Liver (tissue), 9 donors: ENCODE results near the gene DUSP14. TPM values are rescaled to one million over a fixed set of nuclear protein-coding genes. Genes with fewer than 3 reads are reported as not detected.

Source experiments
- DNase-seq: peaks from one replicate; pipeline ENCODE4 v3.0.0-alpha.2; 2017; ENCODE audit warnings: low spot score
- H3K27ac ChIP-seq, 2 donors: one replicate each; pipeline ENCODE4 v1.7.0; 2013; ENCODE audit warnings: inconsistent platforms in 2 of 2, low read length in 2 of 2, control low read depth in 1 of 2, low read depth in 1 of 2, mild to moderate bottlenecking in 1 of 2
- H3K27me3 ChIP-seq, 4 donors: one replicate each; pipeline versions ENCODE4 v1.6.1 to v1.7.0; 2013; ENCODE audit warnings: low read length in 3 of 4, inconsistent platforms in 1 of 4, mild to moderate bottlenecking in 1 of 4, moderate library complexity in 1 of 4; ENCODE audit not compliant: control insufficient read depth in 4 of 4, insufficient read depth in 4 of 4
- H3K36me3 ChIP-seq, 4 donors: one replicate each; pipeline versions ENCODE4 v1.6.1 to v1.7.0; 2013; ENCODE audit warnings: low read length in 3 of 4, mild to moderate bottlenecking in 3 of 4, low read depth in 1 of 4, moderate library complexity in 1 of 4; ENCODE audit not compliant: control insufficient read depth in 4 of 4, insufficient read depth in 3 of 4
- H3K4me1 ChIP-seq, 4 donors: one replicate each; pipeline versions ENCODE4 v1.6.1 to v1.7.0; 2013; ENCODE audit warnings: low read length in 3 of 4, mild to moderate bottlenecking in 3 of 4, moderate library complexity in 1 of 4; ENCODE audit not compliant: control insufficient read depth in 4 of 4, insufficient read depth in 4 of 4
- H3K4me3 ChIP-seq, 3 donors: one replicate each; pipeline versions ENCODE4 v1.6.1 to v1.7.0; 2013; ENCODE audit warnings: low read length in 3 of 3, control low read depth in 1 of 3, low read depth in 1 of 3, mild to moderate bottlenecking in 1 of 3
- H3K9ac ChIP-seq, 2 donors: one replicate each; pipeline ENCODE4 v1.7.0; 2013; ENCODE audit warnings: low read length in 2 of 2, mild to moderate bottlenecking in 2 of 2, moderate library complexity in 2 of 2, control low read depth in 1 of 2, low read depth in 1 of 2
- H3K9me3 ChIP-seq, 4 donors: one replicate each; pipeline versions ENCODE4 v1.6.1 to v1.7.0; 2013; ENCODE audit warnings: low read length in 3 of 4; ENCODE audit not compliant: control insufficient read depth in 4 of 4
- EGR1 ChIP-seq, 2 donors: IDR thresholded peaks; 2 replicates each; pipeline ENCODE4 v1.6.1; 2016 to 2018; ENCODE audit warnings: antibody characterized with exemption in 2 of 2, low read depth in 2 of 2
- FOXA1 ChIP-seq: IDR thresholded peaks from 2 replicates; pipeline ENCODE4 v1.6.1; 2016; ENCODE audit warnings: antibody characterized with exemption
- FOXA2 ChIP-seq: IDR thresholded peaks from 2 replicates; pipeline ENCODE4 v1.6.1; 2016; ENCODE audit warnings: antibody characterized with exemption
- GABPA ChIP-seq, 2 donors: IDR thresholded peaks in 1 of 2; conservative IDR thresholded peaks in 1 of 2; 2 replicates each; pipeline ENCODE4 v1.6.1; 2016; ENCODE audit warnings: antibody characterized with exemption in 2 of 2, mild to moderate bottlenecking in 1 of 2, moderate library complexity in 1 of 2
- HNF4A ChIP-seq, 2 donors: conservative IDR thresholded peaks; 2 replicates each; pipeline ENCODE4 v1.6.1; 2016; ENCODE audit warnings: antibody characterized with exemption in 2 of 2, mild to moderate bottlenecking in 2 of 2
- HNF4G ChIP-seq: IDR thresholded peaks from 2 replicates; pipeline ENCODE4 v1.6.1; 2016; ENCODE audit warnings: antibody characterized with exemption
- JUND ChIP-seq, 2 donors: IDR thresholded peaks; 2 replicates each; pipeline ENCODE4 v1.6.1; 2016; ENCODE audit warnings: antibody characterized with exemption in 2 of 2
- NR2F2 ChIP-seq: IDR thresholded peaks from 2 replicates; pipeline ENCODE4 v1.6.1; 2016; ENCODE audit warnings: antibody characterized with exemption
- RAD21 ChIP-seq, 2 donors: IDR thresholded peaks; 2 replicates each; pipeline ENCODE4 v1.6.1; 2016; ENCODE audit warnings: antibody characterized with exemption in 2 of 2, mild to moderate bottlenecking in 2 of 2
- RXRA ChIP-seq, 2 donors: IDR thresholded peaks; 2 replicates each; pipeline ENCODE4 v1.6.1; 2017 to 2018; ENCODE audit warnings: antibody characterized with exemption in 2 of 2, mild to moderate bottlenecking in 1 of 2
- SP1 ChIP-seq: IDR thresholded peaks from 2 replicates; pipeline ENCODE4 v1.6.1; 2018; ENCODE audit warnings: antibody characterized with exemption, mild to moderate bottlenecking
- TAF1 ChIP-seq: conservative IDR thresholded peaks from 2 replicates; pipeline ENCODE4 v1.6.1; 2016; ENCODE audit warnings: antibody characterized with exemption, mild to moderate bottlenecking
- YY1 ChIP-seq: IDR thresholded peaks from 2 replicates; pipeline ENCODE4 v1.6.1; 2016; ENCODE audit warnings: antibody characterized with exemption, mild to moderate bottlenecking
- WGBS: extraction: QIAGEN DNeasy Blood & Tissue Kit; methylation state at CpG from one replicate; pipeline ENCODE4 v1.1.7; 2013; 5-methylcytosine and 5-hydroxymethylcytosine counted together
- polyA plus RNA-seq, 2 donors: library from polyadenylated mRNA; stranded (reverse) in 1 of 2; unstranded in 1 of 2; fragments of 200-250 nt in 1 of 2; fragments of >200 nt in 1 of 2; fragmentation: Nextera tagmentation in 1 of 2; extraction: Ambion mirVana in 1 of 2; gene quantifications; one replicate each; pipeline versions ENCODE4 v1.2.1 to v1.2.3, GENCODE V29; 2013 to 2015
- total RNA-seq, 2 donors: library from RNA; depleted of rRNA; stranded (reverse); fragments of >200 nt; gene quantifications; one replicate each; pipeline ENCODE4 v1.2.3, GENCODE V29; 2014
- TF ChIP-seq, protein P1 (sequence below): IDR thresholded peaks from 2 replicates; pipeline ENCODE4 v1.6.1; 2016; ENCODE audit warnings: antibody characterized with exemption
- TF ChIP-seq, protein P2 (sequence below): IDR thresholded peaks from 2 replicates; pipeline ENCODE4 v1.6.1; 2016; ENCODE audit warnings: antibody characterized with exemption
- TF ChIP-seq, protein P3 (sequence below): fragments of 150-350 bp; IDR thresholded peaks from 2 replicates; pipeline ENCODE4 v1.5.1; 2017; ENCODE audit warnings: improper control_type of control experiment, low read depth, low read length; ENCODE audit not compliant: missing input control
- TF ChIP-seq, protein P4 (sequence below): IDR thresholded peaks from 2 replicates; pipeline ENCODE4 v1.6.1; 2016; ENCODE audit warnings: antibody characterized with exemption
- TF ChIP-seq, protein P5 (sequence below): IDR thresholded peaks from 2 replicates; pipeline ENCODE4 v1.6.1; 2016; ENCODE audit warnings: antibody characterized with exemption, mild to moderate bottlenecking
- donor health status: healthy.
- donor health status: healthy.
- donor health status: healthy.
- donor health status: healthy.
- donor health status: healthy.

Gene DUSP14
- total and polyA plus RNA-seq, 4 donors, result 6.3 to 15.7 (median 13.8) TPM

DNA sequence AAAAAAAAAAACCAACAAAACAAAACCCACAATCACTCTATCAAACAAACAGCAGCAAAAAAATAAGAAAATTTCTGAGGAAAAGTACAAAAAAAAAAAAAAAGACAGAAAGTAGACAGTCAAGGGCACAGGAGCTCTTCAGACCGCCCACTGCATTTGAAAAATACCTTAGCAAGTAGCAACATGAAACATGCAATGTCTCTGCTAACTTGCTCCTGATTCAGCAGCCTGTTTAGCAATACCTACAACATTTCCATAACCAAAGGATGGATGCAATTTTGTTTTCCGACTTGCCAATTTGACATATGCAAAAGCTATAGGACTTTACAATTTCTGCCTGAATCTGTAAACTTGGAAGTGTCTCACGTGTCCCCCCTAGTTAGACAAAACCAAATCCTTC lies 62.1 kb downstream of the DUSP14 start:
- 95% methylated on average over 3 of the region's 3 CpGs for WGBS
- Histone ChIP-seq H3K4me3 (no peak overlapping the region), H3K36me3 (peaks cover 2 to 20% (median 10%) of the 10 kb centered on the region in 4 donors), H3K4me1 (no peaks in the 10 kb centered on the region), H3K9ac (no peak overlapping the region), H3K9me3 (no peaks in the 10 kb centered on the region), H3K27ac (no peak overlapping the region), H3K27me3 (no peaks in the 10 kb centered on the region)
- TF ChIP-seq SP1 (no peak), JUND (IDR thresholded peaks at IDR 0.05) (no peak), RXRA (IDR thresholded peaks at IDR 0.05) (no peak), TAF1 (no peak), YY1 (no peak), EGR1 (IDR thresholded peaks at IDR 0.05; ENCODE audit: low read depth in 2 of 2) (no peak), RAD21 (IDR thresholded peaks at IDR 0.05) (no peak), NR2F2 (no peak), FOXA2 (no peak), HNF4G (no peak)
- TF ChIP-seq, protein P1, sequence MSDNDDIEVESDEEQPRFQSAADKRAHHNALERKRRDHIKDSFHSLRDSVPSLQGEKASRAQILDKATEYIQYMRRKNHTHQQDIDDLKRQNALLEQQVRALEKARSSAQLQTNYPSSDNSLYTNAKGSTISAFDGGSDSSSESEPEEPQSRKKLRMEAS, result no peak
- TF ChIP-seq, protein P2, sequence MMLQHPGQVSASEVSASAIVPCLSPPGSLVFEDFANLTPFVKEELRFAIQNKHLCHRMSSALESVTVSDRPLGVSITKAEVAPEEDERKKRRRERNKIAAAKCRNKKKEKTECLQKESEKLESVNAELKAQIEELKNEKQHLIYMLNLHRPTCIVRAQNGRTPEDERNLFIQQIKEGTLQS, result no peak
- TF ChIP-seq, protein P3, sequence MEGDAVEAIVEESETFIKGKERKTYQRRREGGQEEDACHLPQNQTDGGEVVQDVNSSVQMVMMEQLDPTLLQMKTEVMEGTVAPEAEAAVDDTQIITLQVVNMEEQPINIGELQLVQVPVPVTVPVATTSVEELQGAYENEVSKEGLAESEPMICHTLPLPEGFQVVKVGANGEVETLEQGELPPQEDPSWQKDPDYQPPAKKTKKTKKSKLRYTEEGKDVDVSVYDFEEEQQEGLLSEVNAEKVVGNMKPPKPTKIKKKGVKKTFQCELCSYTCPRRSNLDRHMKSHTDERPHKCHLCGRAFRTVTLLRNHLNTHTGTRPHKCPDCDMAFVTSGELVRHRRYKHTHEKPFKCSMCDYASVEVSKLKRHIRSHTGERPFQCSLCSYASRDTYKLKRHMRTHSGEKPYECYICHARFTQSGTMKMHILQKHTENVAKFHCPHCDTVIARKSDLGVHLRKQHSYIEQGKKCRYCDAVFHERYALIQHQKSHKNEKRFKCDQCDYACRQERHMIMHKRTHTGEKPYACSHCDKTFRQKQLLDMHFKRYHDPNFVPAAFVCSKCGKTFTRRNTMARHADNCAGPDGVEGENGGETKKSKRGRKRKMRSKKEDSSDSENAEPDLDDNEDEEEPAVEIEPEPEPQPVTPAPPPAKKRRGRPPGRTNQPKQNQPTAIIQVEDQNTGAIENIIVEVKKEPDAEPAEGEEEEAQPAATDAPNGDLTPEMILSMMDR, result no peak
- no peak for DNase-seq

DNA sequence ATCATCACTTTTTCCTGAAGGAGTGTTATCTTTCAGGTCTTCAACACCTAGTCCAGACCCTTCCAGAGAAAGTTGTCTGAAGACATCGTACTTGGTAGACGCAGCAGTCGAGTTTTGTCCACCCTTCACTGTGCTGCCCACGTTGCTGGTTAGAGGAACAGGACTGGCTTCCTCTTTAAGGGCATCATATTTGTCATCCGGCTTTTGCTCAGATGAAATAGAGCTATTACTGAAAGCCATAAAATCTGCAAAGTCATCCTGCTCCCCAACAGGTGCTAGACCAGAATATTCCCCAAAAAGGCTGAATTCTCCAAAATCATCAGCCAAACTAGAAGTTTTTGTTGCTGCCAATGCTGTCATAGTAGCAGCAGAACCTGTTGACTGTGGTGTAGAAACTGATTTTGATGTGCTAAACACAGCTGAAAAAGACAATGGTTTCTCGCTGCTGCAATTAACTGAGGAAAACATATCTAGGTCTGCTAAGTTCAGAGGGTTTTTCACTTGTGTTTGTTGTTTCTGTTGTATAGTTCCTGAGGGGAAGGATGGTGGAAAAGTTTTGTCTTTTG lies 63.8 kb downstream of the DUSP14 start:
- no peaks in the 10 kb centered on the region for H3K9me3 ChIP-seq
- H3K27ac ChIP-seq, result no peak overlapping the region
- no peaks in the 10 kb centered on the region for H3K4me1 ChIP-seq
- TF ChIP-seq YY1, result no peak
- TF ChIP-seq SP1, result no peak
- no peak for TF ChIP-seq FOXA1
- no peak for TF ChIP-seq EGR1 (IDR thresholded peaks at IDR 0.05; ENCODE audit: low read depth in 2 of 2)
- TF ChIP-seq, protein P4, sequence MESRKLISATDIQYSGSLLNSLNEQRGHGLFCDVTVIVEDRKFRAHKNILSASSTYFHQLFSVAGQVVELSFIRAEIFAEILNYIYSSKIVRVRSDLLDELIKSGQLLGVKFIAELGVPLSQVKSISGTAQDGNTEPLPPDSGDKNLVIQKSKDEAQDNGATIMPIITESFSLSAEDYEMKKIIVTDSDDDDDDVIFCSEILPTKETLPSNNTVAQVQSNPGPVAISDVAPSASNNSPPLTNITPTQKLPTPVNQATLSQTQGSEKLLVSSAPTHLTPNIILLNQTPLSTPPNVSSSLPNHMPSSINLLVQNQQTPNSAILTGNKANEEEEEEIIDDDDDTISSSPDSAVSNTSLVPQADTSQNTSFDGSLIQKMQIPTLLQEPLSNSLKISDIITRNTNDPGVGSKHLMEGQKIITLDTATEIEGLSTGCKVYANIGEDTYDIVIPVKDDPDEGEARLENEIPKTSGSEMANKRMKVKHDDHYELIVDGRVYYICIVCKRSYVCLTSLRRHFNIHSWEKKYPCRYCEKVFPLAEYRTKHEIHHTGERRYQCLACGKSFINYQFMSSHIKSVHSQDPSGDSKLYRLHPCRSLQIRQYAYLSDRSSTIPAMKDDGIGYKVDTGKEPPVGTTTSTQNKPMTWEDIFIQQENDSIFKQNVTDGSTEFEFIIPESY, result no peak
- no peak for TF ChIP-seq HNF4A (conservative IDR thresholded peaks at IDR 0.05)
- TF ChIP-seq GABPA (IDR thresholded peaks at IDR 0.05 in 1 of 2, conservative IDR thresholded peaks at IDR 0.05 in 1 of 2), result no peak
- TF ChIP-seq RAD21 (IDR thresholded peaks at IDR 0.05), result no peak
- TF ChIP-seq JUND (IDR thresholded peaks at IDR 0.05), result no peak
- TF ChIP-seq TAF1, result no peak
- no peak for TF ChIP-seq RXRA (IDR thresholded peaks at IDR 0.05)
- no peak for TF ChIP-seq NR2F2
- TF ChIP-seq, protein P2, result no peak
- TF ChIP-seq, protein P3, result no peak
- TF ChIP-seq, protein P5, sequence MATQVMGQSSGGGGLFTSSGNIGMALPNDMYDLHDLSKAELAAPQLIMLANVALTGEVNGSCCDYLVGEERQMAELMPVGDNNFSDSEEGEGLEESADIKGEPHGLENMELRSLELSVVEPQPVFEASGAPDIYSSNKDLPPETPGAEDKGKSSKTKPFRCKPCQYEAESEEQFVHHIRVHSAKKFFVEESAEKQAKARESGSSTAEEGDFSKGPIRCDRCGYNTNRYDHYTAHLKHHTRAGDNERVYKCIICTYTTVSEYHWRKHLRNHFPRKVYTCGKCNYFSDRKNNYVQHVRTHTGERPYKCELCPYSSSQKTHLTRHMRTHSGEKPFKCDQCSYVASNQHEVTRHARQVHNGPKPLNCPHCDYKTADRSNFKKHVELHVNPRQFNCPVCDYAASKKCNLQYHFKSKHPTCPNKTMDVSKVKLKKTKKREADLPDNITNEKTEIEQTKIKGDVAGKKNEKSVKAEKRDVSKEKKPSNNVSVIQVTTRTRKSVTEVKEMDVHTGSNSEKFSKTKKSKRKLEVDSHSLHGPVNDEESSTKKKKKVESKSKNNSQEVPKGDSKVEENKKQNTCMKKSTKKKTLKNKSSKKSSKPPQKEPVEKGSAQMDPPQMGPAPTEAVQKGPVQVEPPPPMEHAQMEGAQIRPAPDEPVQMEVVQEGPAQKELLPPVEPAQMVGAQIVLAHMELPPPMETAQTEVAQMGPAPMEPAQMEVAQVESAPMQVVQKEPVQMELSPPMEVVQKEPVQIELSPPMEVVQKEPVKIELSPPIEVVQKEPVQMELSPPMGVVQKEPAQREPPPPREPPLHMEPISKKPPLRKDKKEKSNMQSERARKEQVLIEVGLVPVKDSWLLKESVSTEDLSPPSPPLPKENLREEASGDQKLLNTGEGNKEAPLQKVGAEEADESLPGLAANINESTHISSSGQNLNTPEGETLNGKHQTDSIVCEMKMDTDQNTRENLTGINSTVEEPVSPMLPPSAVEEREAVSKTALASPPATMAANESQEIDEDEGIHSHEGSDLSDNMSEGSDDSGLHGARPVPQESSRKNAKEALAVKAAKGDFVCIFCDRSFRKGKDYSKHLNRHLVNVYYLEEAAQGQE, result no peak
- TF ChIP-seq FOXA2, result no peak
- WGBS, result 81% methylated on average over 6 of the region's 6 CpGs
- H3K36me3 ChIP-seq, result peaks cover 2 to 33% (median 16%) of the 10 kb centered on the region in 4 donors
- no peak for DNase-seq
- H3K9ac ChIP-seq, result no peak overlapping the region
- H3K4me3 ChIP-seq, result no peak overlapping the region
- no peaks in the 10 kb centered on the region for H3K27me3 ChIP-seq
